22Rv1 (cell line): ENCODE data around the gene KCNA2.

Experiments used
- H3K27ac ChIP-seq: fragments of 450-650 bp; 2 replicates; pipeline ENCODE4 v1.5.1; 2017
- ZFX ChIP-seq: fragments of 450-650 bp; IDR thresholded peaks from 2 replicates; pipeline ENCODE4 v1.6.1; 2017; ENCODE audit warnings: antibody characterized with exemption, borderline replicate concordance
- TF ChIP-seq, protein P1 (sequence below): fragments of 450-650 bp; IDR thresholded peaks from 2 replicates; pipeline ENCODE4 v1.5.1; 2017; ENCODE audit warnings: mild to moderate bottlenecking

KCNA2 gene

DNA sequence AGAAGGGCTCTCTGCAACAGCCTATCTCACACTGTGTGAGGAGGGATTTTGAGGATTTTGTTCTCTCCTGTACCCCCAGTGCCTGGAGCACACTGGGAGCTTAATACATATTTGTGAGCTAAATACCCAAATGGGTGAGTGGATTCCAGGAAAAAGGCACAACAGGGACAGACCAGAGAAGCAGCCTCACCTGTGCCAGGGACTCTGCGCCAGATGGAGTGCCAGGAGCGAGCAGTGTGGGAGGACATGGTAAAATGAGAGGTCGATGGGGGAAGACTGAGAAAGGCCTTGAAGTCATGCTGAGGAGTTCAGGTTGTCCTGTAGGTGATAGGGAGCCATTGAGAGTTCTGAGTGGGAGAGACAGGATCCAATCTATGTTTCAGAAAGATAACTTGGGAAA, 11.0 kb upstream of the KCNA2 start:
- TF ChIP-seq, protein P1, sequence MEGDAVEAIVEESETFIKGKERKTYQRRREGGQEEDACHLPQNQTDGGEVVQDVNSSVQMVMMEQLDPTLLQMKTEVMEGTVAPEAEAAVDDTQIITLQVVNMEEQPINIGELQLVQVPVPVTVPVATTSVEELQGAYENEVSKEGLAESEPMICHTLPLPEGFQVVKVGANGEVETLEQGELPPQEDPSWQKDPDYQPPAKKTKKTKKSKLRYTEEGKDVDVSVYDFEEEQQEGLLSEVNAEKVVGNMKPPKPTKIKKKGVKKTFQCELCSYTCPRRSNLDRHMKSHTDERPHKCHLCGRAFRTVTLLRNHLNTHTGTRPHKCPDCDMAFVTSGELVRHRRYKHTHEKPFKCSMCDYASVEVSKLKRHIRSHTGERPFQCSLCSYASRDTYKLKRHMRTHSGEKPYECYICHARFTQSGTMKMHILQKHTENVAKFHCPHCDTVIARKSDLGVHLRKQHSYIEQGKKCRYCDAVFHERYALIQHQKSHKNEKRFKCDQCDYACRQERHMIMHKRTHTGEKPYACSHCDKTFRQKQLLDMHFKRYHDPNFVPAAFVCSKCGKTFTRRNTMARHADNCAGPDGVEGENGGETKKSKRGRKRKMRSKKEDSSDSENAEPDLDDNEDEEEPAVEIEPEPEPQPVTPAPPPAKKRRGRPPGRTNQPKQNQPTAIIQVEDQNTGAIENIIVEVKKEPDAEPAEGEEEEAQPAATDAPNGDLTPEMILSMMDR, result no peak
- H3K27ac ChIP-seq, result no peak overlapping the region

DNA sequence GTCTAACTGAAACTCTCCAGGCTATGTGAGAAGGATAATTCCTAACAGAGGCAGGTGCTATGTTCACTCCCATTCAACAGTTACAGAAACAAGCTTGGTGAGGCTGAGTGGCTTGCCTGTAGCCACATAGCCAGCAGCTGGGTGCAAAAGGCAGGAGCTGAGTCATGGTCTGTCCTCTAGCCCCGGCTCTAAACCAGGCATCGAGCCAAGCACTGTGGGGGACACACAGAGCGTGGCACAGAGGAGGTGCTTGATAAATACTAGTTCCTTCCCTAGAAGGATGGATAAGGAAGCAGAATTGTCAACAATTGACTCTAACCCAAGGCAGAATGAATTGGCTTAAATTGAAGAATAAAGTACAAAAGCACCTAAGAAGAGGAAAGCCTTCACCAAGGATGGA, 10.4 kb upstream of the KCNA2 start:
- H3K27ac ChIP-seq, result no peak overlapping the region
- TF ChIP-seq ZFX, result no peak

DNA sequence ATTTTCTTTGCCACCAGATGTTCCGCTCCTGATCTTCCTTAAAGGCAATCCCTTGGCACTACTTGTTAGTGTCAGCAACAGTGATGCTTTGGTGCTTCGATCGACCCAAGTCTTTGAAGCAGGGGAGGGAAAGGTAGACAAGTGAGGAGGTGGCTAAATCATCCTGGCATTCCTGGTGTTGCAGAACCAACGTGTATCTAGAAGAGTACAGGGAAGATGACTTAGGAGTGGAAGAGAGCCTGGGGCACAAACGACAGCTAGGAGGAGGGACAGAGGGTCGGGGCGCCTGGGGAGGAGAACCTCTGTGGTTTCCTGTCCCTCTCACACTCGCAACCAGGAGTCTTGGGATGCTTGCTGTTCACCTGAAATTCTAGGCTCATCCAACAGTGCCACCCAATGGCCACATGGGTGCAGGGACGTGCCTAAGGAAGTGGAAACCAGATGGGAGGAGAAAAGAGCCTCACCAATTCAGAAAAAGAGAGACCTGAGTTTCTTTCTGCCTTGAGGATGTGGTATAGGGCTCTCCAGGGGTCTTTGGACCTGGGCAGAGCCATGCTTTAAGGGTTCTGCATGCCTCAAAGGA, 9.5 kb upstream of the KCNA2 start:
- H3K27ac ChIP-seq, result no peak overlapping the region
- TF ChIP-seq, protein P1, result peak; percentile 81
- no peak for TF ChIP-seq ZFX

DNA sequence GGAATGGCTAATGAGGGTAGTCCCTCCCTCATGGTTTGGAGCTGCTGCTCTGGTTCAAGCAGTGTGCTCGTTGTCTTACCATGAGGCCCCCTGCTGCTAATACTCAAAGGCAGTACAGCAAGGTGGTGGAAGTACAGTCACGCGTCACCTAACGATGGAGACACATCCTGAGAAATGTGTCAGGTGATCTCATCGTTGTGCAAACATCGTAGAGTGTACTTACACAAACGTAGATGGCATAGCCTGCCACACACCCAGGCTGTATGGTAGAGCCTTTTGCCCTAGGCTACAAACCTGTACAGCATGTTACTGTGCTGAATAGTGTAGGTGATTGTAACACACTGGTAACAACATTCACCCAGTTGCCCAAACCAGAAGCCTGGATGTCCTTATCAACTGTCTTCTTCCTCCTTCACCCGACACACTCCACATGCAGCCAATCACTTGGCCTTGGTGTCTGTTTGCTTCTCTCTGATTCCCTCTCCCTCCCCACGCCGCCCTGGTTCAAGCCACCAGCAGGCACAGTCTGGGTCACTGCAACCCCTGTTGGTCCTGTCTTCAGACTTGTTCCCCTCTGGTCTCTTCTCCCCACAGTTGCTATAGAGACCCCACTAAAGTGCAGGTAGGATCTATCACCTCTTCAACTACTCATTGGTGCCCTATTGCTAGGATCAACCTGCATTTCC, 6.0 kb upstream of the KCNA2 start:
- no peak overlapping the region for H3K27ac ChIP-seq
- TF ChIP-seq, protein P1, result no peak
- TF ChIP-seq ZFX, result no peak

DNA sequence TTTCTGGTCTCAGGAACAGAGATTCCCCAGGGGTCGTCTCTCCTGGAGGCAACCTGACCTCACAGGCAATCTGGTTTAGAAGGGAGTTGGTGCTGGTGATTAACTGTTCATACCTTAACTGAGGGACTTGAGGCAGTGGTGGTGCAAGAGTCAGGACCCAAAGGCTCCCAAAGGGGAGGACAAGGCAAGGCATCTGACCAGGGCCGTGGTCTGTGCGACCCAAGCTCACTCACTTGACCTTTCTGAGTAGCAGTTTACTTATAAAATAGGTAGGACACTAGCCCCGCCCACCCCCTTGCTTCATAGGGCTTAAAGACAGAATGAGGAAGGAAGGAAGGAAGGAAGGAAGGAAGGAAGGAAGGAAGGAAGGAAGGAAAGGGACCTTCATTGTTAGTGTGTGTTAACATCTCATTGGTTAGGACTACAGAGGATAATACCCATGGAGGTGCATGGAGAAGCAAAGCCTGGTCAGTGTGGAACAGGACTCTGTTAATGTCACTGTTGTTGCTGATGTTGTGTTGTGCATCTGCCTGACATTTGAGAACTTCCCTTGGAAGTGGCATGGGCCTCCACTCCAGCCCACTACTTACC, 4.6 kb upstream of the KCNA2 start:
- no peak for TF ChIP-seq ZFX
- TF ChIP-seq, protein P1, result no peak
- no peak overlapping the region for H3K27ac ChIP-seq

DNA sequence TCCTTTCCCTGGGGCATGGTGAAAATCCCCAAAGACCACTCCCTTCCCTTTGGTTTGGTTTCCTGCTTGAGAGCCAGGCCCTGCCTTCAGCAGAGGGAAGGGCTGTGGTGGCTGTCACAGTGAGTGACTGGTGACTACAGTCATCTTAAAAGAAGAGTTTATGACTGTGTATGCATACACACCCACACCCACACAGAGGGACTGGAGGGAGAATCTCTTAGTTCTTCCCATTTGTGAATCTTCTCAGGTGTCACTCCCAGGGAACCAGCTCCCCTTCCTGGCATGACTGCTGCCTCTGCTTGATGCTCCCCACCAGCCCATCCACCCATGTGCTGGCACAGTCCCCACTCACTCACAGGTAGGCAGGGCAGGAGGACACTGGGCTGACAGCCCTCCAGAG, 3.9 kb upstream of the KCNA2 start:
- no peak for TF ChIP-seq ZFX
- TF ChIP-seq, protein P1, result no peak
- H3K27ac ChIP-seq, result no peak overlapping the region

DNA sequence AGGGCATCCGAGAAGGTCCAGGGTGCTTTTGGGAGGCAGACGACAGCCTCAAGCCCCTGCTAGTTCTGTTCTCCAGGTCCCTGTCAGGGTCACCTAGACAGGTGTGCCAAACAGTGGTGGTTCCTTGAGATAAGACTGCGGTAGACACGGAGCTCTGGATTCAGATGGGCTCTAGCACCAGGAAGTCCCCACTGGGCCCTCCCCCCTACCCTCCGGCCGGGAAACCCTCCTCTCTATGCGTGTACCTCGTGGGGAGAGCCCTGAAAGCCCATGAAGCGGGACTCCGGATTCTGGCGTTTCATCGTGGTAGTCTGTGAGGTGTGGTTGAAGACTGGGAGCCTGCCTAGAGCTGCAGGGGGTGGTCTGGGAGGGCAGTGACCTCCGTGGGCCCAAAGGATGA, 2.1 kb upstream of the KCNA2 start:
- no peak for TF ChIP-seq ZFX
- TF ChIP-seq, protein P1, result no peak
- no peak overlapping the region for H3K27ac ChIP-seq
